ENCODE data around the gene CCDC18.

GRCh38 chr1:93154898-93155297, 25.6 kb upstream of the CCDC18 start:
- TF ChIP-seq CTCF (conservative IDR thresholded peaks at IDR 0.05; ENCODE audit: low read length), result no peak
- TF ChIP-seq EZH2phosphoT487 (IDR thresholded peaks at IDR 0.05; ENCODE audit: borderline replicate concordance, low read depth, low read length), result no peak

Measured in OCI-LY7 (cell line).